Left cardiac atrium (tissue), 4 donors: Measurements from ENCODE around the gene CCK. TPM values are rescaled to one million over a fixed set of nuclear protein-coding genes. Genes with fewer than 3 reads are reported as not detected.

Experiments used
- ATAC-seq, 2 donors: fragments of 200-7000 bp; cut with Tn5 transposase; one replicate each; pipeline ENCODE4 v1.9.1; 2020; ENCODE audit warnings: mild to moderate bottlenecking in 2 of 2, moderate library complexity in 2 of 2
- DNase-seq: peaks from one replicate; pipeline ENCODE4 v3.0.0-alpha.2; 2020
- intact Hi-C, 2 donors: fragments of 100-400 bp; cut with DNase I; formaldehyde crosslinking; loops; one replicate each; pipeline versions ENCODE4 v1.14.1 to v1.15.1; 2022 to 2023
- total RNA-seq, 2 donors: library from RNA; stranded (reverse); fragmentation: NEBNext Ultra II Directional; extraction: Animal tissue kit (Norgen Biotek cat#: 25700); gene quantifications; one replicate each; pipeline ENCODE4 v1.2.1, GENCODE V29; 2021
- donor health status: DM: no; HTN: yes; CAD: no.
- donor health status: DM: no; HTN: yes; CAD: no; lungs with severe emphysema.
- donor health status: DM: yes; HTN: yes; CAD: no.
- donor health status: Dilated cardiomyopathy.

CCK gene
- total RNA-seq, 2 donors from 2014 or later = not detected

DNA sequence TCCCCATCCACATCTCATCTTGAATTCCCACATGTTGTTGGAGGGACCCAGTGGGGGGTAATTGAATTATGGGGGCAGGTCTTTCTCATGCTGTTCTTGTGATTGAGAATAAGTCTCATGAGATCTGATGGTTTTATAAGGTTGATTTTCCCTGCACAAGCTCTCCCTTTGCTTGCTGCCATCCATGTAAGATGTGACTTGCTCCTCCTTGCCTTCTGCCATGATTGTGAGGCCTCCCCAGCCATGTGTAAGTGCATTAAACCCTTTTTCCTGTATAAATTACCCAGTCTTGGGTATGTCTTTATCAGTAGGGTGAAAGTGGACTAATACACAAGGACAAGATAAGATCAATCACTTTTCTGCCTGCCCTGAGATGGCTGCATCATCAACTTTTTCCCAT is 5.8 kb upstream of the CCK start:
- ATAC-seq (no peak), DNase-seq (no peak)
- intact Hi-C loops = no loop called here

DNA sequence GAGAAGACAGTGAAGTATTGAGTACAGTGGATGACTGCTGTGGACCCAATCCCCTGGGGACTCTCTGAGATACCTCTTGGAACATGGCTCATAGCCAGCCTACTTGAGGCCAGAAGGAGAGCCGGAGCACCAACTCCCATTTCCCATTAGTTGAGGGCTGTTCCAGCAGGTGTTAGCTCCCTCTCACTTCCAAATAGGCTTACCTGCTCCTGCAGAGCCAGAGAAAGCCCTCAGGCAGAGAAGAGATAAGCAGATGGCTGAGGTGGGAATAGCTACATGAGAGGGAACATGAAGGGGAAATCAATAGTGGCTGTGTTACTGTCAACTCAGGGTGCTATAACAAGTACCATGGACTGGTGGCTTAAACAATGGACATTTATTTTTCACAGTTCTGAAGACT is 4.6 kb upstream of the CCK start:
- intact Hi-C loops = no loop called here
- DNase-seq (no peak), ATAC-seq (no peak)

DNA sequence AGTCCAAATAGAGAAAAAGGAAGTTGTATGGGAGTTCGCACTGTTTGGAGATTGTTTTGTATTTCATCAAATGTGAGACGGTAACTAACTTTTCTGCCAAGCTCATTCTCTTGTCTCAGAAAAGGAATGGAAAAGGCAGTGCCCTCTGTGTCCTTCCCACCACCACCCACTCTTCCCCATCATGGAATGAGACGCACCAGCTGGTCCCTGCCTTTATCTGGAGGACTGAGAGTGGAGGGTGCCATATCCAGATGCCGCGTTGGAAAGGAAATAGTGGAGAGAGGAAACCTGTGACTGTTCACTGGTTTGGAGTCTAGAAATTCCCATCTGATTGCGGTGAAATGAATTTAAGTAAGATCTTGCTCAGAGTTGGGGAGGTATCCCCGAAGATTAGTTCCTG is 3.7 kb upstream of the CCK start:
- intact Hi-C loops = no loop called here
- no peak for ATAC-seq

DNA sequence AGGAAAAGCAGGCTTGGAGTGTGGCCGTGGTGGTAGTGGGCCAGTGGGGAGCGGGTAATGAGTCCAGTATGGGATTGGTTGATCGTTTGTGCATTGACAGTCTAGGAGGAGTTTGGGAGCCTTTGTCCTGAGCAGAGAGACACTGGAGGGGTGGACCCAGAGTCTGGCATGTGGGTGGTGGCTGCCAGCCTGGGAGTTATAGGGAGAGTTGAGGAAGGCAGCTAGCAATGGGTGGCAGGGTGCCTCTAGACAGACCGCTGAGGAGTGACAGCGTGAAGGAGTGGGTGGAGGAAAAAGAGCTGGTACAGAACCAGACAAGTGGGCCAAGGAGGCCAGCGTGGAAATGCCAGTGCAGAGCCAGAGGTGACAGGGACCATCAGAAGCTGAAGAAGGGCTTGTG is 1.9 kb upstream of the CCK start:
- intact Hi-C loops = no loop called here
- ATAC-seq = no peak
- no peak for DNase-seq

More for the DNA sequence above, 3.7 kb upstream of the CCK start:
- no peak for DNase-seq

DNA sequence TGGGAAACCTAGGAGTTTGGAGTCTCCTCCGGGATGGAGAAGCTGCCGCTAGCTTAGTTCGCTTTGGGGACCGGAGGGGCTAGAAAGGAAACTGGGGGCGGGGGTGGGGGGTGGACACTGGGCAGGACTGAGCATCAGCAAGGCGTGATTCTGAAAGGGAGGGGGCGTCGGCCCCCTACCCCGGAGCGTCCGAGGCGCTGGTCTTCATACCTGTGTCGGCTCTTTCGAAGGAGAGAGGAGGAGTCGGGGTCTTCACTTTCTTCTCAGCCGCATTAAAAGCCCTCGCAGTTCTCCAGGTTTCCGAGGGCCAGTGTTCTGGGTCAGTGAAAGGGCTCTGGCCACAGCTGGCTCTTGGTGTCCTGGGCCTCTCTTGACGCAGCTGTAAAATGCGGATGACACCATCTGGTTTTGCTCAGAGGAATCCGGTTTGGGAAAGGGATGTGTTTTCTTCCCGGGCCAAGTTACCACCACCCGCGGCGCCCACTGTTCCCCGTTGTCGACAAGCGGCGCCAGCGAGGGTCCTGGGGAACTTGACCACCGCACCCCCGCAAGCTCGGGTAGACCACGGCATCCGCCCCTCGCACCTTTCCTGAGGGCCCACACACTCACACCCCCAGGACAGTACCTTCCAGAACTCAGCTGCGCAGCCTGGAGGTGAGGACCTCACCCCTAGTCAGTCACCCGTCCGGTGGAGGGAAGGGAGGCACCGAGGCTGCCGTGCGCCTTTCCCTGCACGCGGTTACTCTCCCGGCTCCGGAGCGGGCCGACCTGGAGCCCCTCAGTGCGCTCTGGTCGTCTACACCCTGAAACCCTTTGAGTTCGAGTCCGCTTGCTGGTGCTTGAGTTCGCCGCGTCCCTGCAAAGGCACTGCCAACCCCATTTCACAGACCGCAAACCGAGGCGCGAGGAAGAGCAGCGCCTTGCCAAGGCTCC is 660 bp downstream of the CCK start:
- intact Hi-C loops = no loop called here
- DNase-seq = no peak
- ATAC-seq = no peak

DNA sequence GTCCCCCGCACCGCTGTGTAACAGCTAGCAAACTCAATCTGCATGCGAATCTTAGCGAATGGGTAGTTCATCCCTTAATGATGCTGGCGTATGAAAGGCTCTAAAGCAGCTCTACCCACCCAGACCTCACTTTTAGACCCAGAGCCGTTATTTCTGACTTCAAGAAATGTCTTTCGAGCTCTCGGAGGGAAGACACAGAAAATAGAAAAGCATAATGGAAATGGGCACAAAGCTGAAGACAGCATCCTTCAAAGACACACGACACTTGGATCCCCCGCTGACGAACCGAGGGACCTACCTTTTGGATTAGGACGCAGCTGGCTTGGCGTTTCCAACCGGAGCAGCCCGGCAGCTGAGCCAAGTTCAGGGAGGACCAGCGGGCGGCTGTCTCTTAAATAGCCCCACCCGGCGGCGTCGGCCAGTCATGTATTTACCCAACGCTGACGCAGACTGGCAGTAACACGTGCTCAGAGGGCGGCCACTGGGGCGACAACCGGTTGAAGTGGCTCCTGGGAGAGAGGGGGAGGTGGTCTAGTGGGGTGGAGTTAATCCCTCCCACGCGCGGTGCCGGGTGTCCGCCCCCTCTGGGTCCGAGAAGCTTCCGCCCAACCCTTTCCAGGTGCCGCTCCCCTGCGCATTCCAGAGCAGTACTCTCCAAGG is 1.5 kb downstream of the CCK start:
- ATAC-seq = peak in 1 of 2 donors; percentile 47
- DNase-seq = peak; percentile 36
- intact Hi-C loops = no loop called here

DNA sequence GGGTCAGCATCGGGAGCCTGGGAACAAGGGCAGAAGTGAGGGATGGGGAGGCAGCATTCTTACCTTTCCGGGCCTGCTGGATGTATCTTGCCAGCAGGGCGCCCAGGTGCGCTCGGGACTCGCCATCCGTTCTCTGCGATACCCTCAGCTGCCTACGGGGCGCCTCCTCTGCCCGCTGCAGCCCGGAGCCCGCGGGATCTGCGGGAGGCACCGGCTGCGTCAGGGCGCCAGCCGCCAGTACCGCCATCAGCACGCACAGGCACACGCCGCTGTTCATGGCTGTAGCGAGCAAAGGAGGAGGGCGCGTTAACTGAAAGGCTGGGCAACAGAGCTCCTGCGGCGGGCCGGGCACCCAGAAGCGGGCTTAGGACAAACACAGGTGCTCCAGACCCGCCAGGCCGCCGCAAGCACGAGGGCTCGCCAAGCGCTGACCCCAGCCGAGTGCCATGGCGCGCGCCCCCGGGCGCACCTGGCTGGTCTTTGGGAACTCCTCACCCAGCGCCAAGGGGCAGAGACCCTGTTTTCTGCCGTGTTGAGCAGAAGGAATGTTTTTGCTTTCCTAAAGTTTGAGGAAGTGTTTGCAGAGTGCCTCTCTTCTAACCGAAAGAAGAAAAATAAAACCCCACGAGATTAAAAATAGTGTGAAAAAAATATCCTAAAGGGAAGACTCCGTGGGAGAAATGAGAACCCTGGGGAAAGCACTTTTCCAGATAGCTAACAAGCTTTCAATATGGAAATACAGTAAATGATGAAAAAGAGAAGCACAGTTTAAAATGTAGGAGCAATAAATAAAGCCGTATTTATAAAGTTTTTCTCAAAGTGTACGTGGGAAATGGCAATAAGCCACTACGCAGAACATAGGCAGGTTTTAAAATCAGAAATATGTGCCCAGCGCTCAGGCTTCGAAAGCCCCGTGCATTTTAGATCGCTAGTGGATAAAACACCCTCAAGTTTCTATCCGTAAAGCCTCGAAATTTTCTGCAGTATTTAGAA is 2.3 kb downstream of the CCK start:
- intact Hi-C loops = no loop called here
- no peak for ATAC-seq
- no peak for DNase-seq

DNA sequence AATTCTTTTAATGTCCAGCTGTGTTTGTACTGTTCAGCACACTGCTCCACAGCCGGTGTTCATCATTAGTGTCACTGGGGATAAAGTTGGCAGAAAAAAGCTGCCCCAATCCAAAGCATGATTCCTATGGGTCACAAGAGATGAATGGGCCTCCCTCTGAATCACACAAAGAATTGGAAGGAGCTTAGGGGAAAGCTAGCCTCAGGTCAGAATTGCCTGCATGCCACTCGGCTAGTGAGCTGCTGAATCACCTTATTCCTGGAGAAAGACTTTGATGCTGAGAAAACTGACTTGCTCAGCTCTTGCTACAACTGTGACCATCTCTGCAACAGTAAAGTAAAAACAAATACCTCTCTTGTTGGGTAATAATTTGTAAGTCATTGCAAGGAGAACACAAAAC is 3.5 kb downstream of the CCK start:
- DNase-seq (no peak), ATAC-seq (peak in 1 of 2 donors; percentile 12)
- intact Hi-C loops = no loop called here

DNA sequence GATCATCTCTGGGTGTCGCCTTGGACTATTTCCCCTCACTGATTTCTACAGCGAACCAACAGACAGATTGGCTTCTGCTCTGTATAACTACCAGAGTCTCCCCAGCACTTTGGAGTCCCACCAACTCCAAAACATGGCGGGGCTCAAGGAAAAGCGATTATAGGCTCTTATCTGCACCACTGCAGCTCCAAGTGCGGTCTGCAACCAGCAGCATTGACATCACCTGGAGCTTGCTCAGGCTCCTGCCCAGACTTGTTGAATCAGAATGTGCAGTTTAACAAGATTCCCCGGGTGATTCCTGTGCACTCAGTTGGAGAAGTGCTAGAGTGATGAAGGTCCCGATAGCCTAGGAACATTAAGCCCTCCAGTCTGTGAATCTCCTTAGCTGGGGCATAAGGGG is 9.0 kb downstream of the CCK start:
- intact Hi-C loops = no loop called here
- ATAC-seq (no peak), DNase-seq (no peak)

DNA sequence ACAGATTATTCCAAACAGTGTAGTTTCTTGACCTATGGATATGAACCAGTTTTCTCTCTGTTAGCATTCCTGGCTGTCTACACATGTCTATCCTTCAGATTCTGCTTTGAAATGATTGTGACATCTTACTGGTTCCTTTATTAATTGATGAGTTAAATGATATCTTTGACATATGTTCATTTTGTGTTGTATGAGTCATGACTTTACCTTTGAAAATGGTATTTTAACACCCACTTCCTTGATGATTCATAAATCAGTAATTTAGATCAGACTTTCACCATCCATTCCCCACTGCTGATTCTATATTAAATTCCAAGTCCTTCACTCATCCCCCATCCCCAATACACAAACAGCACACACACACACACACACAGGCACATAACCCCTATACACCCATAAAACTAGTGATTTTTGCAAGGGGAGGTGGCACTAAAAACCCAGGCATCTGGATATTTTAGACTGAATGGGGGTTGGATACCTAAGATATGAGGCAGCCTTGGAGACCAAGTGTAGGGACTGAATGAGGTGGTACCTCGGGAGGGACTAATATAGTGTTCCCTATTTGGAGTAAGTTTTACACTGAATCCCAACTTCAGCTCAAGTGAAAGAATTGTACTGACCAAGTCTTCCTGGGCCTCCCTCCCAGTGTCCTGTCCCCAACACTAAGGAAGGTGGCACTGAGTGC is 9.7 kb downstream of the CCK start:
- DNase-seq (no peak), ATAC-seq (no peak)
- intact Hi-C loops = no loop called here

DNA sequence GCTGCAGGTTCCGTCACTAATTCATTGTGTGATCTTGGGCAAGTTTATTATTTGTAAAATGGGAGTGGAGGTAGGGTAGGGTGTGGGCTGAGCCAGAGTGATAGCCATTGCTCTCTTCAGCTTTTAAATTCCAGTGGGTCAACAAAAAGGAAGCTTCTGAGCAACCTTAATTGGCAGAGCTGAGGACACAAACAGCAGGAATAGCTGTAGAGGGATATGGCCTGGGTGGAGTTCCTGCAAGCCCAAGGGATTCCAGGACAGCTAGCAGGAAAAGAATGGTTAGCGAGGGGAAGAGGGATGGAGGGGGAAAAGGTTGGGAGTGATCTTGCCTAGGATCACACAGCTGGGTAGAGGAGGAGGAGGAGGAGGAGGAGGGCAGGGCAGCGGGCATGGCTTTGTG is 11.4 kb downstream of the CCK start:
- DNase-seq (no peak), ATAC-seq (no peak)
- intact Hi-C loops = no loop called here

DNA sequence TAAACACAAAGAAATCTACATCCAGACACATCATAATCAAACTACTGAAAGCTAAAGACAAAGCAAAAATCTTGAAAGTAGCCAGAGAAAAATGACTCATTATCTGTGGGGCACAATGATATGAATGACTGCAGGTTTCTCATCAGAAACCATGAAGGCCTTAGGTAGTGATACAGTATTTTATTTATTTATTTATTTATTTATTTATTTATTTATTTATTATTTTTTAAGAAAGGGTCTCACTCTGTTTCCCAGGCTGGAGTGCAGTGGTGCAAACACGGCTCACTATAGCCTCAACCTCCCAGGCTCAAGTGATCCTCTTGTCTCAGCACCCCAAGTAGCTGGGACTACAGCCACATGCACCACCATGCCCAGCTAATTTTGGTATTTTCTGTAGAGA is 15.2 kb downstream of the CCK start:
- ATAC-seq (no peak), DNase-seq (no peak)
- intact Hi-C loops = no loop called here

DNA sequence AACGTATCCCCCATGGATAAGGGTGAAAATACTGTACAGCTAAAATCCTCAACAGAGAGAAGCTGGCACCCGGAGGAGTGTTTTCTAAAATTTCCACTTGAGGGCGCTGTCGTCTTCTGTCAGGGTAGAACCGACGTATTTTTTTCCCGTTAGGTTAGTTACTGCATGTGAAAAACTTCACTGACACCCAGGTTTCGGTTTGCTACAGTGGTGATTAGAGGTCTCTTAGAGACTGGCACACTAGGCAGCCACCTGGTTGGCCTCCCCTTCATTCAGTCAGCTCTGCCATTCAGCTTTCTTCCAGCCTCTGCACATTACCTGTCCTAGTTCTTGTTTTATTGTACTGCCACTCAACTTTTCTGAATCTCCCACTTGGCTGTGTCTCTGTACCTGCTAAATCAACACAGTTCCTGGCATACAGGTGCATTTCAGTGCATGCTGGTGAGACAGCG is 18.4 kb downstream of the CCK start:
- ATAC-seq = peak; percentile 41 to 53
- intact Hi-C loops = loop anchor here (1.0 to 5.0 kb wide), 3 partner anchors 195 to 300 kb away; no protein-coding TSS in a partner anchor
- no peak for DNase-seq

DNA sequence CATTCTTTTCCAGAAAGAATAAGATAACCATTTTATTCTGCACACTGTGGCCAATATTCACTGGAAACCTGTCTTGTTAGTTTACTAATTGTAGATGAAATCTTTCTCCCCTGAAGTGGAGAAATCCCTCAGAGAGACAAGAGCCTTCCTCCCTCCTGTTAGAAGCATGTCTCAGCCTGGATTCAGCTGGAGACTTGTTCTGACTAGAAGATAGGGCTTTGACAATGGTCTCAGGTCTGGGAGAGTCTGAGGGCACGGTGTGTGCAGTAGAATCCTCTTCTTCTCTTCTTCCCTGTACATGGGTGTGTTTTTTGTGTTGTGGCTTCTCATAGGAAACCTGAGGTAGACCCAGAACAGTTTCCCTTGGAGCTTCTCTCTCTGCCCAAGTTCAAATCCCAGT is 19.9 kb downstream of the CCK start:
- ATAC-seq = no peak
- intact Hi-C loops = loop anchor here (5.0 kb wide), 2 partner anchors 196 to 301 kb away; no protein-coding TSS in a partner anchor
- DNase-seq = no peak

DNA sequence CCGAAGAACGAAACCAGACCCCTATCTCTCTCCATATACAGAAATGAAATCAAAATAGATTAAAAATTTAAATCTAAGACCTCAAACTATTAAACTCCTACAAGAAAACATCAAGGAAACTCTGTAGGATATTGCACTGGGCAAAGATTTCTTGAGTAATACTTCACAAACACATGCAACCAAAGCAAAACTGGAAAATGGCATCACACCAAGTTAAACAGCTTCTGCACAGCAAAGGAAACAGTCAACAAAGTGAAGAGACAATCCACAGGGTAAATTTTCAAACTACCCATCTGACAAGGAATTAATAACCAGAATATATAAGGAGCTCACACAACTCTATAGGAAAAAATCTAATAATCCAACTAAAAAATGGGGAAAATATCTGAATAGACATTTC is 29.4 kb downstream of the CCK start:
- intact Hi-C loops = loop anchor here in 1 of 2 donors (10.0 kb wide), 1 partner anchor 308 kb away; no protein-coding TSS in a partner anchor
- DNase-seq (no peak), ATAC-seq (no peak)

DNA sequence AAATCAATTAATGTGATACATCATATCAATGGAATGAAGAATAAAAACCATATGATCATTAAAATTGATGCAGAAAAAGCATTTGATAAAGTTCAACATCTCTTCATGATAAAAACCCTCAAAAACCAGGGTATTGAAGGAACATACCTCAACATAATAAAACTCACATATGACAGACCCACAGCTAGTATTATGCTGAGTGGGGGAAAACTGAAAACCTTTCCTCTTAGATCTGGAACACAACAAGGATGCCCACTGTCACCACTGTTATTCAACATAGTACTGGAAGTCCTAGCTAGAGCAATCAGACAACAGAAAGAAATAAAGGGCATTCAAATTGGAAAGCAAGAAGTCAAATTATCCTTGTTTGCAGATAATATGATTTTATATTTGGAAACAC is 30.5 kb downstream of the CCK start:
- intact Hi-C loops = loop anchor here in 1 of 2 donors (10.0 kb wide), 1 partner anchor 309 kb away; no protein-coding TSS in a partner anchor
- DNase-seq (no peak), ATAC-seq (no peak)

DNA sequence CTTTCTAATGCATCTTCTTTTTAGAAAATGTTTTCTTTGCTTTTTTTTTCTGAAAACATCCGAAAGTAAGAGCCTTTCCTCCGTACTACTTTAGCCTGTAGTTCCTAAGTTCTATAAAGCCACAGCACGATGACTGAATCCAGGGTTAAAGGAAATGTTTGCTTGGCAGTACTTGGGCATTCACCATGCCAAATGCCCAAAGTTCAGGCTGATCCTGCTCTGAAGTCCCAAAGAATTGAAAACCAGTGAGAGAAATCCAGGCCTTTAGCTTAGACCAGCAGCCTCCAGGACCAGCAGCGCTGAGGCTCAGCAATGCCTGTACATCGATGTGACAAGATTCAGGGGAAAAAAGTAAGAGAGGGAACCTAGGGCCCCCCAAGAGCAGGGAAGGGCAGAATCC is 35.1 kb downstream of the CCK start:
- ATAC-seq (no peak), DNase-seq (no peak)
- intact Hi-C loops = loop anchor here (5.0 to 10.0 kb wide), 2 partner anchors 211 to 314 kb away; no protein-coding TSS in a partner anchor

DNA sequence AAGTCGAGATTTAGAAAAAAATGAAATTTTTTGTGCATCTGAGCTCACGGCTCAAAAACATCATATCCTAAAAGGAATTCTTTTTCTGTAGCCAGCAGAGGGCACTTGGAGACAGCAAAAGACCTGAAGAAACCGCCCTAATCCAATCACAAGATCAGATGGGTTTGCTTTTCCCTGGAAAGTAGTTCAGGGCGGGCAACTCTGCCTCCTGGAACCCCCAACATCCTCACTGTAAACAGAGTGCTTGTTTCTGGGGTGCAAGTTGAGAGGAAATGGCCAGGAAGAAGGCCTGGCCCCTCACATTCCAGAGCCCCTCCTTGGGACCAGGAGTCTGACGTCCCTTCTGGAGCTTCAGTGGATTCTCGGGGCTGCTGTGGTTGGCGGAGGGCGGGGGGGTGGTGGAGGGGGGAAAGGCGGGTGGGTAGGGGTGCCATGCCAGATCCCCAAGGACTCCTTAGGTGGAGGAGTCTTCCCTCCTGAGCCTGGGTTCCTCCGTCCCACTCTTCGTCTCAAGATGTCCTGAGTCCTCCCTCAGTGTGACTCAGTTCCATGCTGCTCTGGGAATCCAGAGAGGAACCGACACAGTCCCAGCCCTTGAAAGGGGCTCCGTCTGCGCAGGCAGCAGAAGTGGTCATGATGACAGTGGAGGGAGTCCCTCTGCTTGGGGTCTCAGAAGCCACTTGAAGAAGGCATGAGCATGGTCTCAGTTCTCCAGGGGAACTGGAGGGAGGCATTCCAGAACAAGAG is 35.9 kb downstream of the CCK start:
- DNase-seq (no peak), ATAC-seq (peak in 1 of 2 donors; percentile 43)
- intact Hi-C loops = loop anchor here (5.0 to 10.0 kb wide), 2 partner anchors 212 to 315 kb away; no protein-coding TSS in a partner anchor
